NCI-H1436 (cell line): ENCODE results near the gene MYL5.
A peak's percentile ranks its signal among the peaks of the same experiment; 100 is the strongest.
"Not testable (repeated sequence)": the region's sequence is repeated elsewhere in the genome, so short reads cannot be mapped to it uniquely, and the experiment has no call there.

Source experiments
- DNase-seq: peaks from one replicate; lab custom pipeline; 2025; lab: John Stamatoyannopoulos, UW

The MYL5 gene

DNA sequence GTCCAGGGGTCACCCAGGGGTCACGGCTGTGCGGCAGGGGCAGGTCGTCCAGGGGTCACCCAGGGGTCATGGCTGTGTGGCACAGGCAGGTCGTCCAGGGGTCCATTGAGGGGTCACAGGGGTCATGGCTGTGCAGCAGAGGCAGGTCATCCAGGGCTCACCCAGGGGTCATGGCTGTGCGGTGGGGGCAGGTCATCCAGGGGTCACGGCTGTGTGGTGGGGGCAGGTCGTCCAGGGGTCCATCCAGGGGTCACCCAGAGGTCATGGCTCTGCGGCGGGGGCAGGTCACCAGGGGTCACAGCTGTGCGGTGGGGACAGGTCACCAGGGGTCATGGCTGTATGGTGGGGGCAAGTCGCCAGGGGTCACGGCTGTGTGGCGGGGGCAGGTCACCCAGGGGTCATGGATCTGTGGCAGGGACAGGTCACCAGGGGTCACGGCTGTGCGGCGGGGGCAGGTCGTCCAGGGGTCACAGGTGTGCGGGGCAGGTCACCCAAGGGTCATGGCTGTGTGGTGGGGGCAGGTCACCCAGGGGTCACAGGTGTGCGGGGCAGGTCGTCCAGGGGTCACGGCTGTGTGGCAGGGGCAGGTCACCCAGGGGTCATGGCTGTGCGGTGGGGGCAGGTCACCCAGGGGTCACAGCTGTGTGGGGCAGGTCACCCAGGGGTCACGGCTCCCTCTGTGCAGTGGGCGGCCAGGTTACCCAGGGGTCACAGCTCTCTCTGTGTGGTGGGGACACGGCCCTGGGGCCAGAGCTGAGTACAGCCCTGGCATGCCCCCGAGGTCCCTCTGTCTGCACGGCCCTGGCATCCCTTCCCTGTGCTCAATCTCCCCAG, 16.3 kb upstream of the MYL5 start:
- no peak for DNase-seq

DNA sequence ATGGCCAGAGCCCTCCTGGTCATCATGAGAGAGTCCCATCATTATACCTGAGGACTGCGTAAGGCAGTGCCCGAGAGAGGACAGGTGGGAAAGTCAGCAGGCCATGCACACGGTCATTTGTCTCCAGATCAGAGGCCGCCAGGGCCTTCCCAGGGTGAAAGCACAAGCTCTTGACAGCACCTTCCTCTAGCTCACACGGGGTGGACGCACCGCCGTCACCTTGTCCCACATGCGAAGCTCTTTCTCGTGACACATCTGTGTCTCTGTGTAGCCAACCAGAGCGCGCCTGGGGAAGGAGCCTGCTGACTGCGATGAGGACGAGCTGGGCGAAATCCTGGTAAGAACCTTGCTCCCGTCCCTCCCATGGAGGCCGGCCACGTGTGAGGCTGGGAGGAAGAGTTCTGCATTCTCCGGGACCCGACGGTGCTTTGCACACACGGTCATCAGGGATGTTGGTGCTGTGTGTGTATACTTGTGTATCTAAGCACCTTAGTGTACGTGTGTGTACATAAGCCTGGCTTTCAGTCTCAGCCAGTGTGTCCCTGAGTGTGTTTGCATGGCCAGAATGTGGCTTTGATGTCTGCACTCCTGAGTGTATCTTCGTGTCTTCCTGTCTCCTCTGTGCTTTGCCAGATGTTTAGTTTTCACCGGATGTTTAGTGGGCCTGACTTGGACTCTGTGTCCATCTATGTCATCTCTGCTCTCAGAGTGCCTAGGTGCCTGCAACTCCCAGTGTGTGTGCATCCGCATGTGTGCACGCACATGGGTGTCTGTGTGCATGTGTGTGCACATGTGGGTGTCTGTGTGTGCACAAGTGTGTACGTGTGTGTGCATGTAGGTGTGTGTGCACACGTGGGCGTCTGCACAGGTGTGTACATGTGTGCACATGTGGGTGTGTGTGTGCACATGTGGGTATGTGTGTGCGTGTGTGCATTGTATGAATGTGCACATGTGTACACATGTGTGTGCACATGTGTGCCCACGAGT, 15.4 kb upstream of the MYL5 start:
- DNase-seq = no peak

DNA sequence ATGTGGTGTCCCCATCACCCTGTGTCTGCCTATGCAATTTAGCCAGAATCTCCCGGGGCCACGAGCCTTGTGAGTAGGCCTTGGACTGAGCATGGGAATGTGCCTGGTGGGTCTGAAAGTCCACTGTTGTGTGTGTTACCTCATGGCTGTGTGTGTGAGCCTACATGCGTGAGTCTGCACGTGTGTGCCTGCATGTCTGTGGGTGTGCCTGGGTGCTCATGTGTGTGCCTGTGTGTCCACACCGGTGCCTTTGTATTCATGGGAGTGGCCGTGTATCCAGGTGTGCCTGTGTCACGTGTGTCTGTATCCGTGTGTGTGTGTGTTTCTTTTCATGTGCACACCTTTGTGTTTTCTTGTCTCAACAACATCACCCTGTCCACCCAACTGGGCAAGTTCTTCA, 14.5 kb upstream of the MYL5 start:
- no peak for DNase-seq

DNA sequence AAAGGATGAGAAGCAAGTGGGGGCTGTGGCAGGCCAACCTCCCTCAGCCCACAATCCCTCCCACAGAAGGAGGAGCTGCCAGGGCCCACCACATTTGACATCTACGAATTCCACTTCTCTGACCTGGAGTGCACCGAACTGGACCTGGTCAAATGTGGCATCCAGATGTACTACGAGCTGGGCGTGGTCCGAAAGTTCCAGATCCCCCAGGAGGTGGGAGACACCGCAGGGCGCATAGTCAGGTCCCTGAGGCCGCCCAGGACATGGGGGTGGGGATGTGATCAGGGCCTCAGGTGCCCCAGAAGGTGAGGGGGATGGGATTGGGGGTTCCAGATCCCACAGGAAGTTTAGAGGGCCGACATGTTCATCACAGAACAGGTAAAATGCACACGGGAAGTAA, 13.9 kb upstream of the MYL5 start:
- no peak for DNase-seq

DNA sequence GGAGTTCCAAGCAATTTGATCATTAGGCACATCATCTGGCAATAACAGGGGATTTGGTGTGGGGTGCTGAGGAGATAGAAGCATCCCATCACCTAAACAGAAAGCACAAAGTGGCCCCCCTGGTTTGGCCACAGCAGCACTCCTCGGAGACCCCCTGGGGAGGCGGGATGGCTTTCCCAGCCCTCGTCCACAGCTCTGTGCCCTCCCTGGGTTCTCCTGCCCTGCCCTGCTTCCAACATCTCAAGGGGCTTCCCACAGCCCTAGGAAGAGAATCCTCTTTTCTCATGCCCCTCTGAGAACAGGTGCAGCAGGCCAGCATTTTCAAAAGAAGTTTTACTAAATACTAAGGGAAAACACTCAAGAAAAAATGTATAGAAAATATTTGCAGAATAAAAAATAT, 13.1 kb upstream of the MYL5 start:
- no peak for DNase-seq

DNA sequence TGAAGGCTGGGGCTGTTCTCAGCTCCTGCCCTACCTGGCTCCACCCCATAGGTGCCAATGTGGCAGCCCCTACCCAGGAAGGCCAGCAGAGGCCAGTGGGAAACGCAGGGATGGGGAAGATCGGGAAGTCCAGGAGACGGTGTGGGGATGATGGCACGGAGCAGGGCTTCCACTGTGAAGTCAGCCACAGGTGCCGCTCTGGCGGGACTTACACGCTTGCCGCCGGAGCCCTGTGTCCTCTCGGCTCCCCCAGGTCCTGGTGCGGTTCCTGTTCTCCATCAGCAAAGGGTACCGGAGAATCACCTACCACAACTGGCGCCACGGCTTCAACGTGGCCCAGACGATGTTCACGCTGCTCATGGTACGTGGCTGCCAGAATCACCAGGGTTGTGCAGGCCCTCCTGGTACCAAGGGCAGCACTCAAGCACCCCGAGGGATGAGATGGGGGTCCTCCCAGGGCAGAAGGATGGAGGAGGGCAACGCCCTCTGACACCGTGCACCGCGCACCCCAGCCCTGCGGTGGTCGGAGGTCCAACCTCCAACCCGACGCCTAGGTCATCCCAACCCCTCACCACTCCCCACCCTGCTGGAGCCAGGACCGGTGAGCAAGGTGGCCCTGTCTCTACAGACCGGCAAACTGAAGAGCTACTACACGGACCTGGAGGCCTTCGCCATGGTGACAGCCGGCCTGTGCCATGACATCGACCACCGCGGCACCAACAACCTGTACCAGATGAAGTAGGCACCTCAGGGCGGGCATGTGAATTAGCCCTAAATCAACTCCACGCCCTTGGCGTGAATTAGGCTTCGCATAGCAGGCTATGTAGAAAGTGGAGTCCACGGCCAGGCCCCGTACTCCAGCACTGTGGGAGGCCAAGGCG, 12.2 kb upstream of the MYL5 start:
- DNase-seq = no peak

DNA sequence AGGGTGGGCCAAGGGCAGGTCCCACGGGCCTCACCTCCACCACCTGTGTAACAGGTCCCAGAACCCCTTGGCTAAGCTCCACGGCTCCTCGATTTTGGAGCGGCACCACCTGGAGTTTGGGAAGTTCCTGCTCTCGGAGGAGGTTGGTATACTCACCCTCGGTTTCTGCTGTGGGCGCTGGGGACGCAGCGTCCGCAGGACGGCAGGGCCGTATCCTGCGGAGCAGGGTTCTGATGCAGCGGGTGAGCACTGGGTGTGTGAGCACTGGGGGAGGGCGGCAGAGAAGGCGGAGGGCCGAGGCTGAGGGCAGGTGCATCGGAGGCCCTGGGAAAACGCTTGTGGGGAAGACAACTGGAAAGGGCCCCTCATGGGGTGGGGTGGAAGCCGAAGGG, 11.3 kb upstream of the MYL5 start:
- no peak for DNase-seq

DNA sequence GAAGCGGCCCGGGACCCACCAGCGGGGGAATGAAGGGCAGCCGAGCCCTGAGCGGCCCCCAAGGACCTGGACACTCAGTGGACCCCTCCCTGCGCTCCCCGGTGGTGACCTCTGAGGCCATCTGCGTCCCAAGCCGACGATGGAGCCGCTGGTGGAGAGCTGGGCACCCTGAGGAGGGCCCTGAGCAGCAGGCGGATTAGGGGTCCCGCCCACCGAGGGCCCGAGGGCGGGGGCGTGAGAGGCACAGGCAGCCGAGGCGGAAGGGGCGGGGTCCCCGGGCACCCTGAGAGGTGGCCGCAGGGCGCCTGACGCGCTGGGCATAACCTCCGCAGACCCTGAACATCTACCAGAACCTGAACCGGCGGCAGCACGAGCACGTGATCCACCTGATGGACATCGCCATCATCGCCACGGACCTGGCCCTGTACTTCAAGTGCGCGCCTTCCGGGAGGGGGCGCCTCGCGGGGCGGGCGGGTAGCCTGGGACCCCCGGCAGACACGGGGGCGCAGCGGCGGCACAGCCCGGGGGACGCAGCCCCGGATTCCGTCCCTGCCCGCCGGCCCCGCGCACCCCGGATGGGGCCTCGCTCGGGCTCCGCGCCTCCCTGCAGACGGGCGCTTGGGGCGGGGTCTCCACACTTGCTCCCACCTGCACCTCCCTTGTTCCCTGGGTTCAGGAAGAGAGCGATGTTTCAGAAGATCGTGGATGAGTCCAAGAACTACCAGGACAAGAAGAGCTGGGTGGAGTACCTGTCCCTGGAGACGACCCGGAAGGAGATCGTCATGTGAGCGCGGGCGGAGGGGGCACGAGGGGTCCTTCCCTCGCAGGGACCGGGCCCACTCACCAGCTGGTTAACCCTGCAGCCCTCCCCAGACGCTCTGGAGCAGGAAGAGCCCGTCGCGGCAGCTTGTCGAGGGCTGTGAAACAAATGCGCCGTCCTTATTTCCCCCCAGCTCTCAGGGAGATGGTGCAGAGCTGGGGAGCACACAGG, 10.6 kb upstream of the MYL5 start:
- peak; percentile 75 for DNase-seq

DNA sequence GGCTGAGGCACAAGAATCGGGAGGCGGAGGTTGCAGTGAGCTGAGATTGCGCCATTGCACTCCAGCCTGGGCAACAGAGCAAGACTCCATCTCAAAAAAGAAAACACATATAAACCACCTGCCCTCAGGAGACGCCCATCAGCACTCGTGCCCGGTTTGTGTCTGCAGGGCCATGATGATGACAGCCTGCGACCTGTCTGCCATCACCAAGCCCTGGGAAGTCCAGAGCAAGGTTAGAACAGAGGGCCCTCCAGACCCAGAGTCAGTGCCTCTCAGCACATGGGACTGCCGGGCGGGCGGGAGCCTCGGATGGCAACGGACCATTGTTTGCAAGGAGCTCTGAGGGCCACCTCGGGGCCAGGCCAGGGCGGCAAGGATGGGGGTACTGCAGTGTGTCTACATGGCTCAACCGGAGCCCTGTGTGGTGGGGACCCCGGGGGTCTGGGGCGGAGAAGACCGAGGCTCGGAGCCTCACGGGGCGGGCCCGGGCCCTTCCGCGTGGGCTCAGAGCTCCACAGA, 9.6 kb upstream of the MYL5 start:
- no peak for DNase-seq

DNA sequence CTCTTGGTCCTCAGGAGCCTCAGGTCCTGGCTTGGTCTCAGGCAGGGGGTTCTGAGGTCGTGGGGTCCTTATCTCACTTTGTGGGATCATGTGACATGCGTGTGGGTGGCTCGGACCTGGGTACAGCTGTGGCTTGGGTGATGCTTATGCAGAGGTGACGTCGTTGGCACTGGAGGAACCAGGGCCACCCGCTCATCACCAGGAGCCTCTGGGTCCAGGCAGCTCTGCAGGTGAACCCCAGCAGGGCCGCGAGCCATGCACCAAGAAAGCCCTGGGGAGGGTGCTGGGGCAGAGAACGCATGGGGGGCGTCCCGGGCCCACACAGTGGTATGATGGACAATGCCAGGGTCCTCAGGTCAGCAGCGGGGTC, 9.0 kb upstream of the MYL5 start:
- no peak for DNase-seq

DNA sequence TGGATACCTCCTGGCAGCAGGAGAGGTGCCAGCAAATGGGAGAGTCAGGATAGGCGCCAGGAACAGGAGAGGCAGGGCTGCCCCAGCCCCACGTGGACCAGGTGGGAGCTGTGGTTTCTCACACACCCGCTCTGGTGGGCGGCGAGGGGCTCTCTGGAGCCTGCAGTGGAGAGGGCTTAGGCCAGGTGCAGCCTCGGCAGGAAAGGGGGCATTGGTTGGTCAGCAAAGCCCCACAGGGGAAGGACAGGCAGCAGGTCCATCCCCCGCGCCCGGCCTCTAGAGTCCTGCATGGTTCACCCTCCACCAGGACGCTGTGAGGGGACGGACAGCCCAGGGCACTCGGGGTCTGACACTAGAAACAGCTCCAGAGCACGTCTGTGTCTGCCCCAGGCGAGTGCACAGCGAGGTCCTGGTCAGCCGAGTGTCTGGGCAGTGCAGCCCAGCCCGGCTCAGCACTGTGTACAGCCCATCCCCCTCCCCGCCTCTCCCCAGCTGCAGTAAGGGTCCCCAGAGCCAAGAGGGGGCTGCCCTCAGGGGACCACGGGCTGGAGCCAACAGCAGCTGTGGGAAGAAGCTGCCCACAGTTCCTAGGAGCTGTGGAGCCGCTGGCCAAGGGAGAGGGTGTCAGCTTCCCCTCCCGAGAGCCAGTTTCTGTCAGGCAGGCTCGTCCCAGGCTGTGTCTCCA, 8.4 kb upstream of the MYL5 start:
- no peak for DNase-seq

DNA sequence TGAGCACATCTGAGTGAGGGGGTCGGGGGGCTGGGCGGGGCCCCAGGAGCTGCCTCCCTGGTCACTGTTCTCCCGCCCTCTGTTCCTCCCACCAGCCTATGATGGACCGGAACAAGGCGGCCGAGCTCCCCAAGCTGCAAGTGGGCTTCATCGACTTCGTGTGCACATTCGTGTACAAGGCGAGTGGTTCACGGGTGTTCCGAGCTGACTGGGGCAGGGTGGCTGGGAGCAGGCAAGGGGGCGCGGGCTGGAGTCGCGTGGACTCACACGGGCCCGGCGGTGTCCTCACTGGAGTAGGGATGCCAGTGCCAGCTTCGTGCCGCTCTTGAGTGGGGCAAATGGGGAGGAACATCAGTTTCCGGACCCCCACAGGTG, 7.9 kb upstream of the MYL5 start:
- no peak for DNase-seq

DNA sequence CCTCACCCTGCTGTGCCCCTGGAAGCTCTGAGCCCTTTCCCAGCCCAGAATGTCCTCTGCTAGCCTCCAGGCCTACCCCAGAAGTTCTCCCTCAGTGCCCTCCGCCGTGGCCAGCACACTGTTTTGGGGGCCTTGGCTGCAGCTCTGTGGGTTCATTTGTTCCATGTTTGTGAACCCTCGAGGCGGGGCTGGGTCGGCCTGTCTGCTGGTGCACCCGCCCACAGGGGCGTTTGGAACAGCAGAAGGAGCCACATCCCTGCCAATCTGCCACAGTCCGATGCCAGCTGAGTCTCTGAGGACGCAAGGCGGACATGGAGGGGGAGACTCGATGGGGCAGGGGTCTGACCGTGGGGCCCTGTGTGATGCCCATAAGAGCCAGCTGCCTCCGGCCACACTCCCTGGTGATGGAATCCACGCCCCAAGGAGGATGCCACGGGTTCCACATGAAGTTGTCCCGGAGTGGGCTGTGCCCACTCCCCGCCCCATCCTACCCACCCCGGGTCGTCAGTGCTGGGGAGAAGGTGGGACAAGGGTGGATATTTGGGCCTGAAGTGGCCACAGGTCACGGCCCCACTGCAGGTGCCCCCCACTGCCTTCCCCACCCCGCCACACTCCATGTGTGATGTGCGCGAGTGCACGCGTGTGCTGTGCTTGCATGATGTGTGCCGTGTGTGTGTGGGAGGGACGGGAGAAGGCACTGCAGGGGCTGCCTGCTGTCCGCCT, 7.4 kb upstream of the MYL5 start:
- no peak for DNase-seq

DNA sequence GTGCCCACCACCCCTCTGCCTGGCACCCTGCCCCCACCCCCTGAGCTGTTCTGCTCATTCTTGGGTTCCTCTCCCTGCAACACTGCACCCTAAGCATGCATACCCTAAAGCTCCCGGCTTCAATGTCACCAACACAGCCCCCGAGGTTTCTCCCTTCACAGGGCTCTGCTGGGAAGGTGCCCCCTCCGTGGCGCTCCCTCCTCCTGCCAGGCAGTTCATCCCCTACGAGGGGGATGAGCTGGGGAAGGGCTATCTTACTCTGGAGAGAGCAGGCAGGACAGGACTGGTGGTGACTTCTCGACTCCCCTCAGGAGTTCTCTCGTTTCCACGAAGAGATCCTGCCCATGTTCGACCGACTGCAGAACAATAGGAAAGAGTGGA, 6.8 kb upstream of the MYL5 start:
- DNase-seq = no peak

DNA sequence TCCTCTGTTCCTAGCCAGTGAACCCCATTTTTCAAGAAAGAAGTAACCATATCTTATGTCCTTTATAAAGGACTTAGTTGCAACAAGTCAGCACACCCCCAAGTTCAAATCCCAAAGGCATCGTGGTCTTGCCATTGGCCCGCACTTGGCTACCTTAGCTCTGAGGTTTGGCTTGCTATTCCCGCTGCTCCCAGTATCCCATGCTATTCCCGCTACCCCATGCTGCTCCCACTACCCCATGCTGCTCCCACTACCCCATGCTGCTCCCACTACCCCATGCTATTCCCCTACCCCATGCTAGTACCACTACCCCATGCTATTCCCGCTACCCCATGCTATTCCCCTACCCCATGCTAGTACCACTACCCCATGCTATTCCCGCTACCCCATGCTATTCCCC, 6.1 kb upstream of the MYL5 start:
- DNase-seq = not testable (repeated sequence)

DNA sequence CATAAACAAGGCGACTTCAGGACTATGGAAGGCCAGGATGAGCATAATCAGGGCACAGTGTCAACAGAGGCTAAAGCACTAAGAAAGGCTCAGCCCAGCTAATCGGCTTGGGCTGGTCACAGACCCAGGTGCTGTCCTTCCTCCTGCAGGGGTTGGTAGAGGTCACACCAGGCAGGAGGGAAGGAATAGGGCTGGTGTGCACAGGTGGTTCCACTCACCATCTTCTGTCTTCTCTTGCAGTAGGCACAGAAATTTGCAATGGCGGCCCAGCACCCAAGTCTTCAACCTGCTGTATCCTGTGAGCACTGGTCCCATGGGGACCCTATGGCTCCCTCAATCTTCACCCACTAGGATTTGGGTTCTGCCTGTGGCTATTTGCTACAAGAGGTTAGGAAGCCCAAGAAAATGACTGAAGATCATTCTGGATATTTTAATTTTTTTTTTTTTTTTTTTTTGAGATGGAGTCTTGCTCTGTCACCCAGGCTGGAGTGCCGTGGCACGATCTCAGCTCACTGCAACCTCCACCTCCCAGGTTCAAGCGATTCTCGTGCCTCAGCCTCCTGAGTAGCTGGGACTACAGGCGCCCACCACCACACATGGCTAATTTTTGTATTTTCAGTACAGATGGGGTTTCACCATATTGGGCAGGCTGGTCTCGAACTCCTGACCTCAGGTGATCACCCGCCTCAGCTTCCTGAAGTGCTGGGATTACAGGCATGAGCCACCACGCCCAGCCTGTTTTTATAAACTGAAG, 4.4 kb upstream of the MYL5 start:
- DNase-seq = not testable (repeated sequence)

DNA sequence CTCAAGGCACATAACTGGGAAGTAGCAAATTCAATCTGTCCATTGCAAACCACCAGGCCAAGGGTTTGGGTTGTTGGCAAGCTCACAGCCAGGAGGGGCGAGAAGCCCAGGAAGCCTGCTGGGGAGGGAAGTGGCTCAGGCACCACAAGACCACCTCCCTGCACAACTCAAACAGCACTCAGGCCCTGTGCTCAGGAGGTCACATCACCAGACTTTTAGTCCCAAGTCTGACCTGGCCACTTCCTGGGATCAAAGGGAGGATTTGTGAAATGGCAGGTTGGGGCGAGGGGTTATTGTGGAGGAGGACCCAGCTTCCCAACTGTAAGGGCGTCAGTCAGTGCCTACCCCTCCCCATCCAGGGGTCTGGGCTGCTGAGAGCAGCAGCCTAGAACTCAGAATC, 2.6 kb upstream of the MYL5 start:
- no peak for DNase-seq

DNA sequence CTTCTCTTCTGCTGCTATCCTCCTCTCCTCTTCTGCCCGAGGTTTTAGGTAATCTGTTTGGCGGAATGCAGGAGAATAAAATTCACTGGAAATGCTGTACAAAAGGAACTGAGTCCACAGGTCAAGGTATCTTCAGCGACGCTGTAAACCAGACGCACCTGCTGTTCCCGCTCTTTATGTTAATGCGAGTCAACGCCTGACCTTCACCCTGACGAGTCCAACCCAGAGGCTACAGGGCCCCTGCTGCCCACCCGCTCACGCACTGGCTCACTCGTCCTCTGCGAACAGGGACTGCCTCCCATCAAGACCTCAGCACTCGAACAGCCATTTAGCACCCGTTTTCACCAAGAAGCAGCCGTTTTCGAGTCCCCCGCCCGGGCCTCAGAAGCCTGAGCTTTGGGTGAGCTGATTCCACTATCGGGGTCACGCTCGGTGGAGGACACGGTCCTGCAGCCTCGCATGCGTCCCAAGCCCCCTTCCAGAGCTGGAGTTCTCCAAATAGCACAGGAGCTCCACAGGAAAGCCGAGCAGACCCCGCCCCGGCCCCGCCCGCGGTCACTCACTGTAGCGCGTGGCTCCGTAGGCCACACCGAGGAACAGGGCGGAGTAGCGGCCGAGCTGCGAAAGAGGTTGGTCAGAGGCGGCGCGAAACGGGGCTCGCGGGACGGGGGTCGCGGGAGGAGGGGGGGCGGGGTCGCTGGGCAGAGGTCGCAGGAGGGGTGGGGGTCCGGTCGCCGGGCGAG, 822 bp upstream of the MYL5 start:
- DNase-seq = no peak
